Fibroblast of lung (primary cell): ENCODE results near the gene TCERG1L. TPM values are rescaled to one million over a fixed set of nuclear protein-coding genes. Genes with fewer than 3 reads are reported as not detected.

Experiments
- DNase-seq, 2 donors: peaks; one replicate each; pipeline versions ENCODE4 v3.0.0 to v3.0.0-alpha.2; 2010; ENCODE audit warnings: low read depth in 2 of 2
- H2AFZ ChIP-seq: 2 replicates; pipeline ENCODE4 v1.5.1; 2012; ENCODE audit warnings: low read length, control low read depth, inconsistent platforms
- H3K27ac ChIP-seq: 2 replicates; pipeline ENCODE4 v1.5.1; 2011; ENCODE audit warnings: low read length, control low read depth; ENCODE audit not compliant: insufficient read depth
- H3K27me3 ChIP-seq: 2 replicates; pipeline ENCODE4 v1.5.1; 2011; ENCODE audit warnings: mild to moderate bottlenecking, low read length; ENCODE audit not compliant: control insufficient read depth, insufficient read depth
- H3K36me3 ChIP-seq: 2 replicates; pipeline ENCODE4 v1.5.1; 2011; ENCODE audit warnings: low read length; ENCODE audit not compliant: control insufficient read depth, insufficient read depth
- H3K4me1 ChIP-seq: 2 replicates; pipeline ENCODE4 v1.5.1; 2011; ENCODE audit warnings: low read length; ENCODE audit not compliant: control insufficient read depth, insufficient read depth; ENCODE audit errors: extremely low read depth
- H3K4me2 ChIP-seq: 2 replicates; pipeline ENCODE4 v1.5.1; 2011; ENCODE audit warnings: low read length, control low read depth; ENCODE audit not compliant: insufficient read depth; ENCODE audit errors: extremely low read depth
- H3K4me3 ChIP-seq, 4 experiments: fragments of 200-600 bp in 1 of 4; sonication (generic) in 1 of 4; replicated peaks in 1 of 4; 2 replicates each; pipeline ENCODE4 v1.5.1; 2011 to 2016; ENCODE audit warnings: low read length in 4 of 4, low read depth in 3 of 4, mild to moderate bottlenecking in 3 of 4, control low read depth in 2 of 4, inconsistent platforms in 1 of 4, mixed read lengths in 1 of 4; ENCODE audit not compliant: insufficient read depth in 1 of 4; ENCODE audit errors: control extremely low read depth in 1 of 4
- H3K79me2 ChIP-seq: 2 replicates; pipeline ENCODE4 v1.5.1; 2012; ENCODE audit warnings: mild to moderate bottlenecking, low read length, inconsistent platforms; ENCODE audit not compliant: control insufficient read depth, insufficient read depth
- H3K9ac ChIP-seq: 2 replicates; pipeline ENCODE4 v1.5.1; 2011; ENCODE audit warnings: mild to moderate bottlenecking, low read length, control low read depth; ENCODE audit not compliant: insufficient read depth
- H3K9me3 ChIP-seq: 2 replicates; pipeline ENCODE4 v1.5.1; 2012; ENCODE audit warnings: low read depth, low read length; ENCODE audit not compliant: control insufficient read depth, insufficient read depth
- H4K20me1 ChIP-seq: 2 replicates; pipeline ENCODE4 v1.5.1; 2011; ENCODE audit warnings: low read length; ENCODE audit not compliant: control insufficient read depth, insufficient read depth; ENCODE audit errors: extremely low read depth
- EZH2 ChIP-seq: IDR thresholded peaks from 2 replicates; pipeline ENCODE4 v1.5.1; 2012; ENCODE audit warnings: low read length, control low read depth, mild to moderate bottlenecking; ENCODE audit errors: missing control alignments
- polyA plus RNA-seq, 2 donors: library from polyadenylated mRNA; depleted of rRNA in 1 of 2; stranded (reverse) in 1 of 2; unstranded in 1 of 2; fragments of >200 nt; gene quantifications; 2 replicates each; pipeline ENCODE4 v1.2.1, GENCODE V29; 2011 to 2012; ENCODE audit warnings: missing spikeins in 1 of 2
- total RNA-seq: library from RNA; depleted of rRNA; stranded (reverse); fragments of >200 nt; gene quantifications from 2 replicates; pipeline ENCODE4 v1.2.1, GENCODE V29; 2014
- TF ChIP-seq, protein P1 (sequence below), 2 donors: IDR thresholded peaks in 1 of 2; conservative IDR thresholded peaks in 1 of 2; 1 replicate in 1 of 2; 2 replicates in 1 of 2; pipeline ENCODE4 v1.5.1; 2011 to 2012; ENCODE audit warnings: low read length in 2 of 2, control low read depth in 1 of 2, inconsistent platforms in 1 of 2, low read depth in 1 of 2, mild to moderate bottlenecking in 1 of 2

Gene TCERG1L
- total and polyA plus RNA-seq, 2 donors (not counting 1 experiment from before 2014, with no cell fraction given), result 0.02 TPM; not detected in 1

DNA sequence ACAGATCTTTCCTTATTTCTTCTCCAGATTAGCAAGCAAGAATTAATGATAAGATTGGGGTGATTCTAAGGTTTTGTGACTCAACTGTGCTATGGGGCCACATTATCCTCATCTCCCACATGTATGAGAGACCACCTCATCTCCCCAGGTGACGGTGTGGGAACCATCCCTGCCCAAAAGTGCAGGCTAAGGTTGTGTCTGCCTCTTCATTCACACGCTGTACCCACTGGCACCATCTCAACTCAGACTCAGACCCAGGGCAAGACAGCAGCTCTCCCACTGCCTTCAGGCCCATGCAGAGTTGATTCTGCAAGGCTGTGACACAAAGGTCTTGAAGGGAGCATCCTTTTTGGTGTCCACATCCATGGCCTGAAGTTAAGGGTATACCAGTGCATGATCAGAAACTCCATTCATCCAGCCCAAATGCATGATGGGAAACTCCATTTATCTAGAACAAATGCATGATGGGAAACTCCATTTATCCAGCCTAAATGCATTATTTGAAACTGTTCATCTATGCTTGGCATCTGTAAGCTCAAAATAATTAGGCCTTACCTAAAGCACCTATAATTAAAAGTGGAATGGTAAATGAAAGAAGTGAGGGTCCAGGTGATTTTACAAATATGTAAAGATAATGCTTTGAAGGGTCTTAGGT is 99.4 kb downstream of the TCERG1L start:
- Histone ChIP-seq H3K36me3 (no peaks in the 10 kb centered on the region), H3K9me3 (no peaks in the 10 kb centered on the region), H3K4me2 (no peak overlapping the region), H3K4me3 (no peak overlapping the region), H3K27ac (no peak overlapping the region), H4K20me1 (no peaks in the 10 kb centered on the region), H2AFZ (no peak overlapping the region), H3K9ac (no peak overlapping the region), H3K4me1 (no peaks in the 10 kb centered on the region), H3K79me2 (no peaks in the 10 kb centered on the region), H3K27me3 (no peaks in the 10 kb centered on the region)
- no peak for TF ChIP-seq EZH2
- TF ChIP-seq, protein P1, sequence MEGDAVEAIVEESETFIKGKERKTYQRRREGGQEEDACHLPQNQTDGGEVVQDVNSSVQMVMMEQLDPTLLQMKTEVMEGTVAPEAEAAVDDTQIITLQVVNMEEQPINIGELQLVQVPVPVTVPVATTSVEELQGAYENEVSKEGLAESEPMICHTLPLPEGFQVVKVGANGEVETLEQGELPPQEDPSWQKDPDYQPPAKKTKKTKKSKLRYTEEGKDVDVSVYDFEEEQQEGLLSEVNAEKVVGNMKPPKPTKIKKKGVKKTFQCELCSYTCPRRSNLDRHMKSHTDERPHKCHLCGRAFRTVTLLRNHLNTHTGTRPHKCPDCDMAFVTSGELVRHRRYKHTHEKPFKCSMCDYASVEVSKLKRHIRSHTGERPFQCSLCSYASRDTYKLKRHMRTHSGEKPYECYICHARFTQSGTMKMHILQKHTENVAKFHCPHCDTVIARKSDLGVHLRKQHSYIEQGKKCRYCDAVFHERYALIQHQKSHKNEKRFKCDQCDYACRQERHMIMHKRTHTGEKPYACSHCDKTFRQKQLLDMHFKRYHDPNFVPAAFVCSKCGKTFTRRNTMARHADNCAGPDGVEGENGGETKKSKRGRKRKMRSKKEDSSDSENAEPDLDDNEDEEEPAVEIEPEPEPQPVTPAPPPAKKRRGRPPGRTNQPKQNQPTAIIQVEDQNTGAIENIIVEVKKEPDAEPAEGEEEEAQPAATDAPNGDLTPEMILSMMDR (conservative IDR thresholded peaks at IDR 0.05 in 1 of 2, IDR thresholded peaks at IDR 0.05 in 1 of 2; ENCODE audit: low read depth in 1 of 2, low read length in 2 of 2), result no peak
- DNase-seq, result no peak

DNA sequence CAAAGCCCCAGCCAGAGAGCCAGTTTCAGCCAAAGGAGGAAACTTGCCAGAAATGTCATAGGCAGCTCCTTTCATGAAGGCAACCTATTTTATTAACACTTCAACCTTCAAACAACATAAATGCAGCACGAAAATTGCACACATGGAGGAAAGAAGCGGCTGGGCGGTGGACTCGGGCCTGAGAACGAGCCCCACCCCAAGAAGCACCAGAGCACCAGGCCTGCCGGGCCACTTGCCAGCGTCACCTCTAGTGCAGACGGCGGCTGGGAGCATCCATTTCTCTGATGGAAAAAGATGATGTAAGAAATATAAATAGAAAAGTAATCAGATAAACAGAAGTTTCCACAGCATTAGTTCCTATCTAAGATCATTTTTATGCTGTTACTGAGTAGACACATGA is 100.0 kb downstream of the TCERG1L start:
- H3K79me2 ChIP-seq, result no peaks in the 10 kb centered on the region
- H3K36me3 ChIP-seq, result no peaks in the 10 kb centered on the region
- no peaks in the 10 kb centered on the region for H3K4me1 ChIP-seq
- no peak overlapping the region for H3K9ac ChIP-seq
- no peak for DNase-seq
- H2AFZ ChIP-seq, result no peak overlapping the region
- no peaks in the 10 kb centered on the region for H4K20me1 ChIP-seq
- H3K9me3 ChIP-seq, result no peaks in the 10 kb centered on the region
- no peak overlapping the region for H3K4me2 ChIP-seq
- TF ChIP-seq, protein P1 (conservative IDR thresholded peaks at IDR 0.05 in 1 of 2, IDR thresholded peaks at IDR 0.05 in 1 of 2; ENCODE audit: low read depth in 1 of 2, low read length in 2 of 2), result no peak
- no peak for TF ChIP-seq EZH2
- H3K4me3 ChIP-seq, result no peak overlapping the region
- no peak overlapping the region for H3K27ac ChIP-seq
- H3K27me3 ChIP-seq, result no peaks in the 10 kb centered on the region

DNA sequence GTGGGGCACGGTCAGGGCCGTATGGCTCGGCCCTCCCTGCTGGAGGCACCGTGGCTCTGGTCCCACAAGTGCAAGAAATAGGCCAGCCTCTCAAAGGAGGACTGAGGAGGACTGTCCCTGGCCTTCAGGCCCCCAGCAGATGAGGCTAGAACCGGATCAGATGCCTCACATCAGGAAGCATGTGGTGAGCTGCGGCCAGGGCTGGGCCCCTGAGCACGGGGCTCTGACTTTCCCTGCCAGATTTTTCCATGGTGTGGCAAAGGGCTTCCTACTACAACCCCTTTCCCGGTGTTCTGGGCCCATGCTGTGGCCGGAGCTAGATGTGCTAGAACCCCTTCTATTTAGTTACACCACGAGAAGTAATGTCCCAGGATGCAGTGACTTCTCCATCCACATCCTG is 100.4 kb downstream of the TCERG1L start:
- no peak overlapping the region for H3K27ac ChIP-seq
- H3K36me3 ChIP-seq, result no peaks in the 10 kb centered on the region
- no peak overlapping the region for H3K4me2 ChIP-seq
- H3K9me3 ChIP-seq, result no peaks in the 10 kb centered on the region
- H3K4me1 ChIP-seq, result no peaks in the 10 kb centered on the region
- H3K27me3 ChIP-seq, result no peaks in the 10 kb centered on the region
- H2AFZ ChIP-seq, result no peak overlapping the region
- no peak for TF ChIP-seq EZH2
- TF ChIP-seq, protein P1 (conservative IDR thresholded peaks at IDR 0.05 in 1 of 2, IDR thresholded peaks at IDR 0.05 in 1 of 2; ENCODE audit: low read depth in 1 of 2, low read length in 2 of 2), result no peak
- DNase-seq, result no peak
- H3K9ac ChIP-seq, result no peak overlapping the region
- H3K79me2 ChIP-seq, result no peaks in the 10 kb centered on the region
- H4K20me1 ChIP-seq, result no peaks in the 10 kb centered on the region
- H3K4me3 ChIP-seq, result no peak overlapping the region
